Adrenal gland (tissue), 5 donors: ENCODE measurements around the gene GPR37L1.

Experiments
- POLR2A ChIP-seq, 2 donors: fragments of 450-650 bp; IDR thresholded peaks; one replicate each; pipeline ENCODE4 v1.6.1; 2017; ENCODE audit warnings: antibody characterized with exemption in 2 of 2, mild to moderate bottlenecking in 2 of 2, moderate library complexity in 1 of 2
- TF ChIP-seq, protein P1 (sequence below), 6 experiments: fragments of 450-650 bp in 4 of 6; fragments of 200-600 bp in 2 of 6; sonication (generic) in 1 of 6; IDR thresholded peaks; 1 replicate in 5 of 6; 2 replicates in 1 of 6; pipeline versions ENCODE4 v1.5.1 to v1.8.0; 2016 to 2021; ENCODE audit warnings: antibody characterized with exemption in 6 of 6, mild to moderate bottlenecking in 2 of 6, moderate library complexity in 1 of 6
- donor health status: DM: no; HTN: no; CAD: no.

DNA sequence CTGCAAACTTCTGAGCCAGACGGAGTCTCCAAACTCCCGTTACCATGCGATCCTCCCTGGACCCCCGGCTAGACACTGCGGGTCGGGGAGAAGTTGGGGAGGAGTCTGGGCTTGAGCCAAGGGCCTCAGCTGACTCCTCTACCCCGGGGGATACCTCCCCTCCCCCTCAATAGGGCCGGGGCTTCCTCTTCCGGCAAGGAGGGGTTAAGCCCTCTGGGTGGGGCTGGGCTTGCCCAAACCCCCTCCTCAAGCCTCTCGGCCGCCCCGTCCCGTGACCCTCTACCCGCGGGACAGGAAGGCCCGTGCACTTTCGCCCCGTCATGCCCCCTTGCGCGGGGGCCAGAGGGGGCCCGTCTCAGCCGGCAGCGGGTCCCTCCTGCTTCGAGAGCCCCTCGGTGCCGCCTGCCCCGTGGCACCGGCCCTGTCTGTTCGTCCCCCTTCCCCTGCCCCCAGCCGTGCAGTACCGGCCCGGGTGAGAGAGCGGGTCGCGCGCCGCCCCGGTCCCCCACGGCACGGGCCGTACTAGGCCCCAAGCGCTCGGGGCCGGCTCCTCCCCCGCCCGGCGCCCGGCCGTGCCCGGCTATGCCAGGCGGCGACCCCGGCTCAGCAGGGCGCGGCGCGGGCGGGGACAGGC lies 21.2 kb downstream of the GPR37L1 start:
- no peak for TF ChIP-seq POLR2A (IDR thresholded peaks at IDR 0.05)
- TF ChIP-seq, protein P1, sequence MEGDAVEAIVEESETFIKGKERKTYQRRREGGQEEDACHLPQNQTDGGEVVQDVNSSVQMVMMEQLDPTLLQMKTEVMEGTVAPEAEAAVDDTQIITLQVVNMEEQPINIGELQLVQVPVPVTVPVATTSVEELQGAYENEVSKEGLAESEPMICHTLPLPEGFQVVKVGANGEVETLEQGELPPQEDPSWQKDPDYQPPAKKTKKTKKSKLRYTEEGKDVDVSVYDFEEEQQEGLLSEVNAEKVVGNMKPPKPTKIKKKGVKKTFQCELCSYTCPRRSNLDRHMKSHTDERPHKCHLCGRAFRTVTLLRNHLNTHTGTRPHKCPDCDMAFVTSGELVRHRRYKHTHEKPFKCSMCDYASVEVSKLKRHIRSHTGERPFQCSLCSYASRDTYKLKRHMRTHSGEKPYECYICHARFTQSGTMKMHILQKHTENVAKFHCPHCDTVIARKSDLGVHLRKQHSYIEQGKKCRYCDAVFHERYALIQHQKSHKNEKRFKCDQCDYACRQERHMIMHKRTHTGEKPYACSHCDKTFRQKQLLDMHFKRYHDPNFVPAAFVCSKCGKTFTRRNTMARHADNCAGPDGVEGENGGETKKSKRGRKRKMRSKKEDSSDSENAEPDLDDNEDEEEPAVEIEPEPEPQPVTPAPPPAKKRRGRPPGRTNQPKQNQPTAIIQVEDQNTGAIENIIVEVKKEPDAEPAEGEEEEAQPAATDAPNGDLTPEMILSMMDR (IDR thresholded peaks at IDR 0.05), result no peak
